ENCODE results near the gene FREM1.

The FREM1 gene

DNA sequence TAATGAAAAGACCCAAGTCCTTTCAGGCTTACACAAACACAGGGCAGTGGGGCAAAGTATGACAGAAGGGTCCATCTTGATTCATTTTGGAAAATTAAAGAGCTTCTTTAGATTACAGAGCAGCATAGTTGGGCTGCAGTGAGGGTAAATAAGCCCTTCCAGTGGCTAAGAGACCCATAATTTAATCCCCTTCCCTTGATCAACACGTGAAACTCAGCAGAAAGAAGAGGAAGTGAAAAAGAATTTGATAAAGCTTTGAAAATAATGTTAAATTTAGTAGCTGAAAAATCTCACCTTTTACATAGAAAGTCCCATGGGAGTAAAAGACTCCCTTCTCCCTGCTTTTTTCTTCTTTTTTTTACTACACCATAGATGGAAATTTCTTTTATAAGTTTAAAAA lies 87.6 kb downstream of the FREM1 start:
- DNase-seq (ENCODE audit: low spot score), result no peak

DNA sequence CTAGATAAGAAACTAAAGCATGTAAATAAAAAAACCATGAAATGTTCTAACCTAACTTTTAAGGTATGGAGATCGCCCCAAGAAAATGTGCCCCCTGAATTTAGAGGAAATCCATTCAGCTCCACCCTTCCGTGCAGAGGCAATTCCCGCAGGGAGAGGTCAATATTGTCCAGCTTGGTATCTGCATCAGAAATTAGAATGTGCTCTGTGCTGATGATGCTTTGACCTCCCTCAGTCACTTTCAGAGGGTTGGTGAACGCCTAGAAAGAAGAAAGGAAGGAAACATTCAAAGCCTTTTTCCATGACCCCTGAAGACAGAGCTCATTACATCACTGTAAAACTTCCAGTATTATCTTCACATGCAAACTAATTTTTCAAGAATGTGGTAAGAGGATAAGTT lies 91.0 kb downstream of the FREM1 start:
- no peak for DNase-seq (ENCODE audit: low spot score)

DNA sequence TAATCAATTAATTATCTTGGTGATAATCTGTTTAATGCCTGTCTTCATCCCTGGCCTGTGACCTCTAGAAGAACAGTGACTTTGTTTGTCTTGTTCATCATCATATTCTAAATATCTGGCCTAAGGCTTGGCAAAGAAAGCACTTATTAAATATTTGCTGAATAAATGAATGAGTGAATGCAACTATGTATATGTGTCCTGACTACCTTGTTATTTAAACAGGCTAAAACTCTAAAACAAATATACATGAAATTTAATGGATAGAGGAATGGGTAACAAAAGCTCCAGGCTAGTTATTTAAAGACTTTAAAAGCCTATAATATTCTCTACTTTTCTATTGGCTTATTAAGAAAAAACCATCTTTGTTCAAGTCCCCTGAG lies 96.0 kb downstream of the FREM1 start:
- DNase-seq (ENCODE audit: low spot score), result no peak

DNA sequence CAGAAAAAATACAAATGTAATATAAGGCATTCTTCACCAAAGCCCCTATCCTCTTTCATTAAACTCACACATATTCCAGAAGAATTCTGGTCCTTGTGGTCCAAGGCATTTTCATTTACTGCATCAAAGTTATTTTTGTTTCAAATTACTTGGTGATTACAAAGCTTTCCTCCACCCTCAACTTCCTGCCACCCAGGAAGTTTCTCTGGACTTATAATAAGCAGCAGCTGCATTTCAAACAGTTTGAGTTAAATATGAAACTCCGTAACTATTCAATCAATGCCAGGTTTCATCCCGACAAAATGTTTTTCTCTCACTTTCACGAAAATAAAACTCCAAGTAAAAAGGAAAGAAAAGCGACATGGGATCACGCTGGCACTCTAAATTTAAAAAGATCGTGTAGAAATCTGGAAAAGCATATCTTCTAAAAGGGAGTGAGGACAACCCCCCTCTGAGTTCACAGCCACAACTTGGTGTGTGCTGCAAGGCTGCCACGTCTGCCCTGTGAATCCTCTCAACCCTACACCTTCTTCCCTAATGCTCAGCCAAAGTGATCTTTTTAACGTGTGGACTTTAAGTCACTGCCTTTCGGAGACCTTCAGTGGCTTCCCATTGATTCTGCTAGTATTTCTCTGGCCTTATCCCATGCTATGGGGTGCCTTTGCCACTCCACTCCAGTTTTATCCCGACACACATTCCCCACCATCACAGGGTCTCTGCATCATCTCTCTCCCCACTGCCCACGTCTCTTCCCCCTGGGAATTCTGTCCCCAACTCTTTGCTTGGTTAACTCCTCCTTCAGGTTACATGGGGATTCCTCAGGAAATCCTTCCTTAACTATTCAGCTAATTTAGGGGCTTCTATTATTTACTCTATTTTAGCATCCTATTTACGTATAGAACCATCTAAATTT lies 96.6 kb downstream of the FREM1 start:
- DNase-seq (ENCODE audit: low spot score), result no peak

DNA sequence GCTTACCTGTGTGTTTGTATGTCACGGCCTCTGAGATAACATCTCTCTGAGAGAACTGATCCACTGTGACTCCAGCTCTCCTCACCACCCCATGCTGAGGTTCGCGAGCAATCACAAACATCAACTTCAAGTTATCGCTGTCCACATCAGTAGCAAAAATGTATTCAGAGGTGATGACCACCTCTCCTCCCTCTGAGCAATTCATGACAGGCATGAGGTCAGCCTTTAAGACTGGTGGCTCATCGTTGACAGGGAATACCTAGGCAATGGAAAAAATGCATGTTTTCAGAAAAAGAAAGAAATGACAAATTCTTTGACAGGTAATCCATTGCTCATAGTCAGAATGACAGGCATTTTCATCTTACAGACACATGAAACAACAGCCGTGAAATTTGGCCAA lies 97.4 kb downstream of the FREM1 start:
- DNase-seq (ENCODE audit: low spot score), result no peak

DNA sequence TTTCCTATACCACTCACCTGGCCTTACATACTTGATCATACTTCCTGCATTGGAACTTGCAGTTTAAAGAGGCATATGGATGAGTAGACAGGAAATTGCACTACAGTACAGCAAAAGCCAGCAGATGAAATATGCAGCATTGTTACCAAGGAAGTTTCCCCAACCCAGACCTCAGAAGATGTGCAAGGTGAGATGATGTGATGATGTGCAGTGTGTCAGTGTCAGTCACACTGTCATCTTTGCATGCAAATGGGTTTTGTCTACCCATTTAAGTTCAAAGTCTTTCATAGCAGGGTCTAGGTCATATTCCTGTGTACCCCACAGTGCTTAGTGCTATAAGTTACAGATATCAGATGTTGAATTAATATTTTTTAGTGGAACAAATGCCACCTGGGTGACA lies 98.4 kb downstream of the FREM1 start:
- no peak for DNase-seq (ENCODE audit: low spot score)

DNA sequence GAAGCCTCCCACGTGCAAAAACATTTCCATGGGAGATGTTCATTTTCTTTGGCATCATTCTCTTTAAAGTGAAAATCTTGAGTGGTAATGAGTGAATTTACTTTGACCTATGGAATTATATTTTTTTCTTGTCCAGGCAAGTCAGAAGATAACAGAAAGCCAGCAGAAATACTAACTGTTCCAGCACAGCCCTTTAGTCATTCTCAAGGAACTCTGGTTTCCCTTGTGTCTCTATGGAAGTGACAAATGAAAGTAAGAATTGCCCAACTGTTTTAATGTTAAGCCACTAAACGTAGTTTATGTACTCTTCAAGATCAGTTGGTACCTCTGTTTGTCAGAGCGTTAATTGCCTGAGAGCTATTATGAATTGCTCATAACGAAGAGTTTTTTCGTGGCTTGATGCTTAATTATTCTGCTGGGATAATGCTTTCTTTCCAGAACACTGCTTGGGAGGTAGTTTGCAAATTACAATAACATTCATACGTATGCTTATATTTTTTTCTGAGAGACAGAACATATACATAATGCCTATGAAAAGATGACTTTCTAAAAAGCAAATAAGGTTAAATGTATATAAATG lies 103.2 kb downstream of the FREM1 start:
- DNase-seq (ENCODE audit: low spot score), result no peak

DNA sequence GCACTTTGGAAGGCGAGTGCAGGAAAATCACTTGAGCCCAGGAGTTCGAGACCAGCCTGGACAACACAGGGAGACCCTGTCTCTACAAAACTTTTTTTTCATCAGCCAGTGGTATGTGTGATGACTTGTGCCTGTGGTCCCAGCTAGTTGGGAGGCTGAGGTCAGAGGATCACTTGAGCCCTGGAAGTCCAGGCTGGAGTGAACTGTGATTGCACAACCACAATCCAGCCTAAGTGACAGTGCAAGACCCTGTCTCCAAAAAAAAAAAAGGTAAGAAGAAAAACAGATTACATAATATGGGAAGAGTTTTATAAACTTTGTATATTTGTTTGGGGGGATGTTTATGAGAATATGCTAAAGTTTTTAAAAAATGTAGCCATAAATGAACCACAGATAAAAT lies 111.2 kb downstream of the FREM1 start:
- DNase-seq (ENCODE audit: low spot score), result no peak

DNA sequence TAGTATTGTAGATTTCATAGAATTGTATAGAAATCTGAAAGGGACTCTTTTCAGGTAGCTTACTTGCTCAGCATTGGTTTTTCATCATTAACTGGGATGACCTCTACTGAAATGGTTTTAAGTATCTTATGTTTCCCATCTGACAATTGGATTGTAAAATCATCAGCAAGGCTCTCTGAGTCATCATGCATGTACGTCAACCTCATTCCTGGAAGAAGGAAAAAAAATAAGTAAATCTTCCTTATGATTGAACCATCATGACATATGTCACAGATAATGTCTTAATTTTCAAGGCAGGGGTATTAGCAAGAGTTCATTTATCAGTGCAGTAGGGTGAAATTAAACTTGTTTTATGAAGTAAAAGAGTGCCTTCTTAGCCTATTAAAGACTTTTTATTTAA lies 112.8 kb downstream of the FREM1 start:
- no peak for DNase-seq (ENCODE audit: low spot score)

DNA sequence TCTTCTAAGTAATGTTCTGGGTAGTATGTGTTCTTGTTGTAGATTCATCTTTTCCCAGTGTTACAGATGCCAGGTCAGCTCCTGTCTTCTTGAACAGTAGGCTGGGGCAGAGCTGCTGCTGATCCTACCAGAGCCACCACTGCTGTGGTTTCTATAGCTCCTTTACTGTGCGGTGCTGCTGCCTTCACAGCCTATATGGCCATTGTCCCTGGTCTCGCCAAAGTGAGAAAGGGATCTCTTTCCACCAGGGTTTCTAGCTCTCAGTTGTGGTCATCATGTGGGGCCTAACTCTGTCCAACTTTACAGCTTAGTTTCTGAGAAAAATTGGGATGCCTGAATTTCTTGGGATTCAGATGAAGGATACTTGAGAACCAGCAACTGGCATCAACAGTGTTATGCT lies 116.8 kb downstream of the FREM1 start:
- DNase-seq (ENCODE audit: low spot score), result no peak

DNA sequence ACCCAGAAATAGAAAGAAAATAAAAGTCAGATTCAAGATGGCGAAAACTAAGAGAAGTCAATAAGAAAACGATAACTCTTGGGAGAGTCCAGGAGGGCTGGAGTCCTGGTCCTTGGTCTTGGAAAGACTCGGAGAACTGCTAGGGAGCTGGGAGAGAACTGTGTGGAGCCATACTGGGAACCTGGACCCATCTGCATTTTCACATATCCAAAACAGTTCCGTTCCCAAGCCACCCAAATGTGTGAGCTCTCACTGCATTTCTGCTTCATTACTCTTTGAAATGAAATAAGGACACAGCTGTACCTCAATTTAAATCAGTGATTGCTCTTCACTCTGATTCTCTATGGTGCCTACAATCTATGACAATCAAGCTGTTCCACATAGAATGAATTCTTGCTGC lies 119.6 kb downstream of the FREM1 start:
- DNase-seq (ENCODE audit: low spot score), result no peak

DNA sequence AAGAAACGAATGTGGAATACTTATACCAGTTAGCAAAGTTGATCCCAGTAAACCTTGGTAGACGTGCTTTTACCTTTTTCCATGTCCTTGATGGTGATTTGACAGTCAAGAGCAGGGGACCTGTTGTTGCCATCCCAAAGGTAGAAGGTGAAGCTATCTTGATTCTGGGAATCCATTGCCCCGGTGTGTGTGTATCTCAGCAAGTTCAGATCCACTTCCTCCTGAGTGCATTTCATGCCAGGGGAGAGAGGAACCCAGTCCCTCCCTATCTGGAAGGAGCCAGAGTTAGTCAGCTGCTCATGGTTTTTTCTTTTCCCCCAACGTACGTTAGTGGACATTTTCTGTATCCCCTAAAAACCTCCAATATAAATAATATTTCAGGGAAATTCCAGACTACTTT lies 121.4 kb downstream of the FREM1 start:
- no peak for DNase-seq (ENCODE audit: low spot score)

DNA sequence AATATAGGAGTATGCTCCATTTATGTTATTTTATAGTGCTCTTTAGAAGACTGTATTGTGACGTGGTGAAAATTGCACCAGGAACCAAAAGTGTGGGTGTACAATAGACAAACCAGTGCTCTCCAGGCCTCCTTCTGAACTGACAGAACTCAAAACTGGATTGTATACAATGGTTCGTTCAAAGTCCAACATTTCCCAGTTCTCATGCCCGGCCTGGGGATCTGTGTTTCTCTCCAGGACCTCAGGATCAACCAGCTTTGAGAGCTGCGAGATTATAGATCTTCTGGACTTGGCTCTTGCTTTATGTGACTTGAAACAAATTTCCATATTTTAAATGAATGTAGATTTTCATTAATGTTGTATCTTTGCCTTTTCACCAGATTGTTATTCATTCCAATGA lies 126.9 kb downstream of the FREM1 start:
- DNase-seq (ENCODE audit: low spot score), result no peak

DNA sequence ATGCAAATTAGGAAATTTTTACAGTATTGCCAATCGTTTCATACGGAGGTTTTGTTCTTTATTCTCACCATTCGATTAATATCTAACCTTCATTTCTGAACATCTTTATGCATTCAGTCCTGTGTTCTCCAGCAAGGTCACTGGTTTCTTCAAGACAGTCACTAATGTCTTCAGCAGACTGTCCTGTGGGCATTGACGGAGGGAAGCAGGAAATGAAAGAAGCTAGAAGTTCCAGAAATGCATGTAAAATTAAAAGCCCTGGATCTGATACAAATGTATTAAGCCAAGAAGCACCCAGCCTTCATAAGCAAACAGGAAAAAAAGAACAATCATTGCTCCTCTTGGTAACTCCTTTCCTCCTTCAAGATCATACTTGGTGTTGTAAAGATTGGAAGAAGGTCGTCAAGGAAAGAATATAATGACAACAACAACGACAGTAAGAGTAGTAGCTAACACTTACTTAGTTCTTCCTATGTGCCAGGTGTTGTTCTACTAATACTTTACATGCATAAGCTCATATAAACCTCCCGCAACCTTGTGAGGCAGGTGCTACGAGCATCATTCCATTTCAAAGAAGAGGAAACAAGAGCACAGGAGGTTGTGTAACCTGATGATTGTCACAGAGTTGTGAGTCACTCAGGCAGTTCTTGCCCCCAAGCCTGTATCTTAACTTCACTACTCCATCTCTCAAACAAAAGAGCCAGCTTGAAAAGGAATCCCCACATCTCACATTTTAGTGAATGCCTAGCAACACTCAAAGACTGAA lies 127.8 kb downstream of the FREM1 start:
- DNase-seq (ENCODE audit: low spot score), result no peak

DNA sequence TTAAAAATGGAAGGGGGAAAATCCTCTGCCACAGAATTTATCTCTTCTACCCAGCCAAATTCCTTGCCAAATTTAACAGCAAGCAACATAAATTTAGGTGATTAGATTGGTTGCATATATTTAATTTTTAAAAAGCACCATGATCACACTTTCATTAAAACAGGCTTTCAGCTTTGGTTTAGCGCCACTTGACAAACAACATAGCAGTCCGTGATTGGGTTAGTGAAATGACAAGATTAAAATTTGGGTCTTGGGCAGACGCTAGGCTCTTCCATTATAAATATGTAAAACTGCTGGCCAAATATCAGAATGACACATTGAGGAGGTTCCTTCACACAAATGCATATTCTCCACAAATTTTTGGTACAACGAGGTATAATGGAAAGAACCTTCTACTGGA lies 129.5 kb downstream of the FREM1 start:
- DNase-seq (ENCODE audit: low spot score), result no peak

DNA sequence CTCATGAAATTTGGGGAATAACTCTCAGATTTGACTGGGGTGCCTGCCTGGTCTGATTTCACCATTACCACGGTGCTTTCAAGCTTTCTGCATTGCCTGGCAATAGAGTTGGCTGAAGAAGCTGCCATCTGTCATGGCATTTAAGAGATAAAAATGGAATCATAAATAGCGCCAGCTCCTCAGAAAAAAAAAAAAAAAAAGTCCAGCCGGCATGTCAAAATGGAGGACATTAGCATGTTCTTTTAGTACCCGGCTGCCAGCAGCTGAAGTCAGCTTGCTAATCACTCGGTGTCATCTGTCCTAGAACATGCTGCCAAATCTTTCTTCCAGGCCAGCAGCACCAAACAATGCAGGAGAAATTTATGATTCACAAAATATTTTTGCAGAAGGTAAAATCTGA lies 130.0 kb downstream of the FREM1 start:
- DNase-seq (ENCODE audit: low spot score), result no peak

DNA sequence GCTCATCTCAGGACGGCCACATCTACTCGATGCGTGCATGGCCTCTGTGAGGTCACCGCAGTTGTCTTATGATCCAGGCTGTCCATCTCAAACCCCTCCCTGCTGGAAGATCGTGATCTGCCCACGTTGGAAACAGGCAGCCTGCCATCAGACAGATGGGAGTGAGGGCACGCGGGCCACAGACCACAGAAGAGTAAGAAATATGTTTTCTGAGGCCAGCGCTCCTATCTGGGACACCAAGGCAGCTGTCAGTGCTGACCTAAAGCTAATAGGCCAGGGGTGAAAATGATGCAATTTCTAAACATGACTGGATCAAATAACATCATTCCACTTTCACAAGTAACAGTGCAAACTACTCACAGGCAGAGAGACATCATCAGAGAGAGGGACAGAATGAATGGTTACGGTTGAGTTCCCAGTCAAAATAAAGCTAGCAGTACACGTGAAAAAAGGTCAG lies 130.6 kb downstream of the FREM1 start:
- DNase-seq (ENCODE audit: low spot score), result no peak

DNA sequence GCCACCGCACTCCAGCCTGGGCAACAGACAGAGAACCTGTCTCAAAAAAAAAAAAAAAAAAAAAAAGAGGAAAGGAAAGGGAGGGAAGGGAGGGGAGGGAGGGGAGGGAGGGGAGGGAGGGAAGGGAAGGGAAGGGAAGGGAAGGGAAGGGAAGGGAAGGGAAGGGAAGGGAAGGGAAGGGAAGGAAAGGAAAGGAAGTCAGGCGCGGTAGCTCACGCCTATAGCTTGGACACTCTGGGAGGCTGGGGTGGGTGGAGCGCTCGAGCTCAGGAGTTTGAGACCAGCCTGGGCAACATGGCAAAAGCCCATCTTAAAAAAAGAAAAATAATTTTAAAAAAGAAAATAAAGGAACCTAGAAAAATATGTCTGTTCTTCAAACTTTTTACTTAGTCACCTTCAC lies 131.7 kb downstream of the FREM1 start:
- no peak for DNase-seq (ENCODE audit: low spot score)

DNA sequence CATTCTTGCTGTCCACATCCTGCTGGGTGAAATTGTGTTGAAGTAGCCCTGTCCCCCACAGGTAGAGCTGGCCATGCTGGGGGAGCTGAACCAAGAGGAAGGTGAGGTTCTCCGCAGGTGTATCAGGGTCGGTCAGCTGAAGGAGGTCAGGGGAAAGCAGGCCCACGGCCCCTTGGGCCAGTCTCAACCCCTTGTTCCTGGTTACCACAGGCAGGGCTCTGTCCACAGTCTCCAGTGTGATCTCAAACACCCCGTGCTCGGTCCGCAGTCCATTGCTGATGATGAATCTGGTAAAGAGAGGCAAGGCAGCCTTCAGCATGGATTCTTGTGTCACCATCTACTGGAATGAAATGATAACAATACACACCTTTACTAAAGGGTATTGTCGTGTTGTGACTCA lies 134.3 kb downstream of the FREM1 start:
- no peak for DNase-seq (ENCODE audit: low spot score)

DNA sequence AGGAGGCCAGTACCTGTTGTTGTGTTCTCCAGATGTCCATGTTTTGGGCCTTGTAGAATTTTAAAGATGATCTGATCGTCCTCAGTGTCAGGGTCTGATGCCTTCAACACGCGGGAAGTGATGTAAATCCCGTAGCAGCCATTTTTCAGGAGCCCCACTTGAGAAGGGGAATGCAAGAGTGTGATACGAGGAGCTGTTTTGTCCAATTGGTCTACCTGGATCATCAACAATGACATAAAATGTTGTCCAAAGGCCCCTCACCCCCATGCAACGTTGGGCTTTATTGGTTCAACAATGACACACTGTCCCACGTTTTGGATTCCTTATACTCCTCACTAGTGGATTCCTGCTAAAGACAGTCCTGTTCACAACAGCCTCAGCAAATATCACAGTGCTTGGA lies 139.6 kb downstream of the FREM1 start:
- no peak for DNase-seq (ENCODE audit: low spot score)

DNA sequence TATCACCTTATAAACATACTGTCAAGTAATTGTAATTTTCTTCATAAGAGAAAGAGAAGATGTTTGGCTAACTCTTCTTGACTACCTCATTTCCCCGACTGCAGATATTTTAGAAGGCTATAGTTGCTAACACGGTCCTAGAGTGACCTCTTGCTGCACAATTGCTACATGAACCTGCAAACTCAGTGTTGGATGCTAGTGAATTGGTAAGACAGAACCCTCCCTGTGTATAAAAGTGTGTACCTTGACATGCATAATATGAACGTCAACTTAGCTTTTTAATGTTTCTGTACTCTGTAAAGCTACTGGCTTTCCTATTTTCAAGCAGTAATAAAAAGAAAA lies 141.0 kb downstream of the FREM1 start:
- peak; percentile 44 for DNase-seq (ENCODE audit: low spot score)

DNA sequence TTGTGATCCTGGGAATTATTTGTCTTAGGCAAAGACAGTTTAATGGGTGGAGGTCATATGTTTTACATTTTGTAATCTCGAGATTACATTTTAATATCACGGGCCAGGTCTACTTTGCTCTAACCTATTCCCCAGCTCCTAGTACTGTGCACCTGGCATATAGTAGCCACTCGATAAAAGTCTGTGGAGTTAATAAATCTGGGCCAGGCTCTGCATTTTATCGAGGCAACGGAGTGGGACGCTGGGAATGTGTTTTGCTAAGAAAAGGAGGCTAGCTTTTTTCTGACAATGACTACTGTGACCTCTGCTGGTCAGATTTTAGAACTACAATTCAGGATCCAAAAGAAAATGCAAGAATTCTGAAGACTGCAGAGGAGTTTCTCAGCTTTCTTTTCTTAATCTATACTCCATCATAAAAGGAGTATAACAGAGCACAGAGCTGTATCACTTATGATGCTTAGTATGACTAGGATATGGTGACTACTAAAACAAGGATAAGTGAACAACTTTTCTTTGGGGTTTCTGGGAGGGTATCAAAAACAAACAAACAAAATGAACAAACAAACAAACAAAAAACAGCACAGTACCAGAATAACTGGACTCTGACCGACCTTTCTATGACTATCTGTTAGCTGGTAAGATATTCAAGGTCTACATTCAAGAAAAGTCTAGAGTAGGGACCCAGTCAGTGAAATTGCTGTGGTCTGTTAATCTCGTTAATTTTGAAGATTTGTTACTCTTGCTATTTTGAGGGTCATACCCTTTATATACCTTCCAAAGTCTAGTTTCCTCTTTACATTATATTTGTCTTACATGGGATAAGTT lies 141.6 kb downstream of the FREM1 start:
- DNase-seq (ENCODE audit: low spot score), result peak; percentile 29

Measured in SW480 (cell line).